Vagina (tissue), 2 donors: ENCODE measurements around the gene ABLIM1.

ENCODE experiments used
- CTCF ChIP-seq, 3 experiments: fragments of 450-650 bp in 2 of 3; fragments of 200-600 bp in 1 of 3; sonication (generic) in 1 of 3; IDR thresholded peaks; one replicate each; pipeline ENCODE4 v1.5.1; 2017 to 2019; ENCODE audit warnings: antibody characterized with exemption in 3 of 3, mild to moderate bottlenecking in 2 of 3, moderate library complexity in 2 of 3
- POLR2AphosphoS5 ChIP-seq, 2 donors: sonication (generic); formaldehyde crosslinking; IDR thresholded peaks; one replicate each; pipeline ENCODE4 v1.9.0; 2017; ENCODE audit warnings: antibody characterized with exemption in 2 of 2, mild to moderate bottlenecking in 2 of 2, low read depth in 1 of 2; ENCODE audit not compliant: insufficient read depth in 1 of 2

- TF ChIP-seq CTCF (IDR thresholded peaks at IDR 0.05), result no peak
- peak in 1 of 2 donors; percentile 29 for TF ChIP-seq POLR2AphosphoS5 (IDR thresholded peaks at IDR 0.05; ENCODE audit: insufficient read depth in 1 of 2, low read depth in 1 of 2)
These were observed 48.5 kb upstream of the ABLIM1 start for GRCh38 chr10:114706458-114707055.
